Right lobe of liver (tissue), 6 donors: ENCODE data around the gene MESP2. TPM values are rescaled to one million over a fixed set of nuclear protein-coding genes. Genes with fewer than 3 reads are reported as not detected.

ENCODE experiments used
- ATAC-seq, 4 donors: fragments of 200-7000 bp; cut with Tn5 transposase; one replicate each; pipeline ENCODE4 v1.9.1; 2020; ENCODE audit warnings: mild to moderate bottlenecking in 4 of 4, moderate library complexity in 4 of 4
- DNase-seq, 3 donors: peaks; one replicate each; pipeline ENCODE4 v3.0.0-alpha.2; 2020
- H3K27ac ChIP-seq, 3 donors: fragments of 200-600 bp; one replicate each; pipeline ENCODE4 v1.8.0; 2022
- H3K27me3 ChIP-seq, 2 donors: fragments of 200-600 bp; one replicate each; pipeline ENCODE4 v1.8.0; 2022
- H3K36me3 ChIP-seq, 4 donors: fragments of 200-600 bp; sonication (generic) in 1 of 4; one replicate each; pipeline versions ENCODE4 v1.5.1 to v1.8.0; 2017 to 2022; ENCODE audit warnings: control low read depth in 1 of 4
- H3K4me1 ChIP-seq, 4 donors: fragments of 200-600 bp; sonication (generic) in 1 of 4; one replicate each; pipeline versions ENCODE4 v1.5.1 to v1.8.0; 2017 to 2022; ENCODE audit warnings: control low read depth in 1 of 4
- H3K4me3 ChIP-seq, 3 donors: fragments of 200-600 bp; one replicate each; pipeline ENCODE4 v1.8.0; 2022
- H3K9me3 ChIP-seq, 4 donors: fragments of 200-600 bp; sonication (generic) in 1 of 4; one replicate each; pipeline versions ENCODE4 v1.5.1 to v1.8.0; 2017 to 2022; ENCODE audit warnings: control low read depth in 1 of 4
- POLR2A ChIP-seq: fragments of 450-650 bp; IDR thresholded peaks from one replicate; pipeline ENCODE4 v1.6.1; 2017; ENCODE audit warnings: antibody characterized with exemption, mild to moderate bottlenecking
- WGBS: methylation state at CpG from one replicate; pipeline ENCODE4 v1.1.6; 2018; ENCODE audit warnings: low coverage, low lambda C conversion rate; ENCODE audit not compliant: insufficient coverage; ENCODE audit errors: missing lambda C conversion rate; 5-methylcytosine and 5-hydroxymethylcytosine counted together
- intact Hi-C, 2 donors: fragments of 100-400 bp; cut with DNase I; formaldehyde crosslinking; loops; one replicate each; pipeline versions ENCODE4 v1.11.2 to v1.14.1; 2022
- total RNA-seq, 6 experiments: library from RNA; depleted of rRNA in 2 of 6; stranded (reverse); fragments of >200 nt in 2 of 6; fragmentation: NEBNext Ultra II Directional in 3 of 6; extraction: Animal tissue kit (Norgen Biotek cat#: 25700) in 3 of 6; gene quantifications; one replicate each; pipeline versions ENCODE4 v1.1.0 to v1.2.4, GENCODE V29; 2016 to 2023
- TF ChIP-seq, protein P1 (sequence below), 4 donors: fragments of 200-600 bp in 3 of 4; fragments of 450-650 bp in 1 of 4; IDR thresholded peaks; one replicate each; pipeline versions ENCODE4 v1.5.1 to v1.8.0; 2016 to 2022; ENCODE audit warnings: antibody characterized with exemption in 4 of 4, mild to moderate bottlenecking in 2 of 4
- donor health status: DM: no; HTN: yes; CAD: no.
- donor health status: DM: no; HTN: no; CAD: no.
- donor health status: DM: no; HTN: no; CAD: no.
- donor health status: DM: no; HTN: yes; CAD: no.
- donor health status: DM: no; HTN: yes; CAD: no.

The MESP2 gene
- total RNA-seq, 6 experiments from 2014 or later = 0.12 TPM; not detected in 5

- WGBS = no CpG with 5 or more reads among the region's 13 CpGs
Measured at GRCh38 chr15:89813381-89814111, 37.4 kb downstream of the MESP2 start.

DNA sequence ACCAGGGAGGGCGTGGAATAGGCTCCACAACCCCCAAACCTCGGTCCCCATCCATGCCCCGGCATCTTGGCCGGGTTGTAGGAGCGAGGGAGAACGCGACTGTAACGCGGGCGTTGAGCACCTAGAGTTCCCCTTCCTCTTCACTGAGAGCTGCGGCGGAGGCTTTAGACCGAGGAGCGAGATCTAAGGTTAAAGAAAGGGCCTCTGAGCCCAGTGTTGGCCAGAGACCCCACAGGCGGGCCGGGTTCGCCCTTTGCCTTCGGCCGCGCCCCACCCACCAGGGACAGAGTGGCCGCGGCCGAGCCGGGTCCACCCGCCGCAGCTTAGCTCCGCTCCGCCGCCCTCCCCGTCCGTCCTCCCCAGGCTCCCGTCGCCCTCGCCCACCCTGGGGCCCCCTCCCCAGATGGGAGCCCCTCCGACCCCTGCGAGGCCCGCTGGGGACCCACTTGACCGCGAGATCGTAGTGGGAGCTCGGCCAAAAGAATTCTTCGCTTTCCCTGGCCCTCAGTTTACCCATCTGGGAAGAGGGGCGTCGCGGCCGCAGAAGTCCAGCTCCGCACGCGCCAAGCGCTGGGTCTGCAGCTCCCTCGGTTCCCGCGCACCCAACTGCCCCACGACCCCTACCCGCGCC is 38.1 kb downstream of the MESP2 start:
- 9% methylated on average over 5 of the region's 56 CpGs for WGBS
- TF ChIP-seq, protein P1, sequence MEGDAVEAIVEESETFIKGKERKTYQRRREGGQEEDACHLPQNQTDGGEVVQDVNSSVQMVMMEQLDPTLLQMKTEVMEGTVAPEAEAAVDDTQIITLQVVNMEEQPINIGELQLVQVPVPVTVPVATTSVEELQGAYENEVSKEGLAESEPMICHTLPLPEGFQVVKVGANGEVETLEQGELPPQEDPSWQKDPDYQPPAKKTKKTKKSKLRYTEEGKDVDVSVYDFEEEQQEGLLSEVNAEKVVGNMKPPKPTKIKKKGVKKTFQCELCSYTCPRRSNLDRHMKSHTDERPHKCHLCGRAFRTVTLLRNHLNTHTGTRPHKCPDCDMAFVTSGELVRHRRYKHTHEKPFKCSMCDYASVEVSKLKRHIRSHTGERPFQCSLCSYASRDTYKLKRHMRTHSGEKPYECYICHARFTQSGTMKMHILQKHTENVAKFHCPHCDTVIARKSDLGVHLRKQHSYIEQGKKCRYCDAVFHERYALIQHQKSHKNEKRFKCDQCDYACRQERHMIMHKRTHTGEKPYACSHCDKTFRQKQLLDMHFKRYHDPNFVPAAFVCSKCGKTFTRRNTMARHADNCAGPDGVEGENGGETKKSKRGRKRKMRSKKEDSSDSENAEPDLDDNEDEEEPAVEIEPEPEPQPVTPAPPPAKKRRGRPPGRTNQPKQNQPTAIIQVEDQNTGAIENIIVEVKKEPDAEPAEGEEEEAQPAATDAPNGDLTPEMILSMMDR (IDR thresholded peaks at IDR 0.05) = no peak
- TF ChIP-seq POLR2A = peak; percentile 12
- Histone ChIP-seq H3K4me3 (peak overlapping the region; percentile 55 to 88 (median 70)), H3K36me3 (no peaks in the 10 kb centered on the region), H3K4me1 (peaks cover 0 to 37% (median 19%) of the 10 kb centered on the region in 4 donors), H3K27ac (peak overlapping the region; percentile 63 to 68 (median 67)), H3K27me3 (no peaks in the 10 kb centered on the region), H3K9me3 (no peaks in the 10 kb centered on the region)
- no peak for DNase-seq
- intact Hi-C loops = no loop called here
- peak; percentile 38 to 60 (median 53) for ATAC-seq

More at GRCh38 chr15:89813381-89814111, 37.4 kb downstream of the MESP2 start:
- Histone ChIP-seq H3K27ac (peak overlapping the region; percentile 63 to 68 (median 67)), H3K27me3 (no peaks in the 10 kb centered on the region), H3K4me3 (peak overlapping the region; percentile 55 to 88 (median 70)), H3K36me3 (no peaks in the 10 kb centered on the region), H3K9me3 (no peaks in the 10 kb centered on the region), H3K4me1 (peaks cover 0 to 44% (median 22%) of the 10 kb centered on the region in 4 donors)
- ATAC-seq (peak in 2 of 4 donors; percentile 1 to 2), DNase-seq (no peak)
- intact Hi-C loops = no loop called here
- TF ChIP-seq, protein P1 (IDR thresholded peaks at IDR 0.05) = no peak
- TF ChIP-seq POLR2A = no peak

GRCh38 chr15:89815769-89816168 is 39.6 kb downstream of the MESP2 start:
- H3K27me3 ChIP-seq = no peaks in the 10 kb centered on the region
- TF ChIP-seq, protein P1 (IDR thresholded peaks at IDR 0.05) = no peak
- TF ChIP-seq POLR2A = no peak
- H3K4me3 ChIP-seq = no peak overlapping the region

GRCh38 chr15:89817701-89818280 is 41.7 kb downstream of the MESP2 start:
- TF ChIP-seq, protein P1 (IDR thresholded peaks at IDR 0.05) = no peak
- no peak for TF ChIP-seq POLR2A
- peaks cover 0 to 11% (median 3%) of the 10 kb centered on the region in 4 donors for H3K4me1 ChIP-seq
- H3K4me3 ChIP-seq = no peak overlapping the region
- no peaks in the 10 kb centered on the region for H3K27me3 ChIP-seq
- no peaks in the 10 kb centered on the region for H3K9me3 ChIP-seq
- DNase-seq (no peak), ATAC-seq (no peak)
- H3K27ac ChIP-seq = no peak overlapping the region
- intact Hi-C loops = no loop called here
- WGBS = 54% methylated on average over 8 of the region's 10 CpGs
- H3K36me3 ChIP-seq = no peaks in the 10 kb centered on the region

More at GRCh38 chr15:89815769-89816168, 39.6 kb downstream of the MESP2 start:
- no peak for ATAC-seq
- no peaks in the 10 kb centered on the region for H3K36me3 ChIP-seq
- H3K9me3 ChIP-seq = no peaks in the 10 kb centered on the region
- intact Hi-C loops = no loop called here
- no peak overlapping the region for H3K27ac ChIP-seq
- no peak for DNase-seq
- H3K4me1 ChIP-seq = peaks cover 0 to 25% (median 9%) of the 10 kb centered on the region in 4 donors
- 84% methylated on average over 3 of the region's 3 CpGs for WGBS
